Endodermal cell (in vitro differentiated cells): ENCODE results near the gene AIF1L. TPM values are rescaled to one million over a fixed set of nuclear protein-coding genes. Genes with fewer than 3 reads are reported as not detected.

Experiments used
- DNase-seq: peaks from one replicate; pipeline ENCODE4 v3.0.0-alpha.2; 2017
- H3K27ac ChIP-seq: 2 replicates; pipeline ENCODE4 v1.5.1; 2013; ENCODE audit warnings: mild to moderate bottlenecking, low read depth, low read length, moderate library complexity
- H3K27me3 ChIP-seq: 2 replicates; pipeline ENCODE4 v1.6.1; 2013; ENCODE audit warnings: mild to moderate bottlenecking, low read length, moderate library complexity; ENCODE audit not compliant: insufficient read depth, control insufficient read depth, poor library complexity, severe bottlenecking
- H3K36me3 ChIP-seq: 2 replicates; pipeline ENCODE4 v1.7.0; 2013; ENCODE audit warnings: mild to moderate bottlenecking, low read length, moderate library complexity; ENCODE audit not compliant: control insufficient read depth, insufficient read depth
- H3K4me1 ChIP-seq: one replicate; pipeline ENCODE4 v1.7.0; 2013; ENCODE audit warnings: low read length; ENCODE audit not compliant: control insufficient read depth, insufficient read depth
- H3K4me3 ChIP-seq: 2 replicates; pipeline ENCODE4 v1.5.1; 2013; ENCODE audit warnings: mild to moderate bottlenecking, low read length, moderate library complexity
- H3K9ac ChIP-seq: 2 replicates; pipeline ENCODE4 v1.6.1; 2013; ENCODE audit warnings: mild to moderate bottlenecking, low read length, moderate library complexity; ENCODE audit not compliant: poor library complexity, severe bottlenecking; ENCODE audit errors: extremely low read depth
- H3K9me3 ChIP-seq: 2 replicates; pipeline ENCODE4 v1.6.1; 2013; ENCODE audit warnings: mild to moderate bottlenecking, low read length, moderate library complexity; ENCODE audit not compliant: control insufficient read depth
- H3K27ac Mint-ChIP-seq: 2 replicates; pipeline ENCODE4 v1.8.0; 2020; ENCODE audit warnings: mixed read lengths
- H3K27me3 Mint-ChIP-seq: 2 replicates; pipeline ENCODE4 v1.8.0; 2021; ENCODE audit warnings: mild to moderate bottlenecking, mixed read lengths; ENCODE audit not compliant: insufficient read depth
- H3K36me3 Mint-ChIP-seq: 2 replicates; pipeline ENCODE4 v1.8.0; 2020; ENCODE audit warnings: low read depth, mixed read lengths
- H3K4me1 Mint-ChIP-seq: 2 replicates; pipeline ENCODE4 v1.8.0; 2020; ENCODE audit warnings: mixed read lengths
- H3K4me3 Mint-ChIP-seq: 2 replicates; pipeline ENCODE4 v1.8.0; 2020; ENCODE audit warnings: mild to moderate bottlenecking, moderate library complexity, mixed read lengths
- H3K9me3 Mint-ChIP-seq: 2 replicates; pipeline ENCODE4 v1.8.0; 2020; ENCODE audit warnings: mild to moderate bottlenecking, mixed read lengths
- WGBS, 2 experiments: methylation state at CpG; one replicate each; pipeline versions ENCODE4 v1.1.5 to v1.1.7; 2013; ENCODE audit warnings: missing lambda C conversion rate in 2 of 2, mixed read lengths in 1 of 2; ENCODE audit not compliant: insufficient coverage in 1 of 2, insufficient read length in 1 of 2; 5-methylcytosine and 5-hydroxymethylcytosine counted together
- total RNA-seq, 2 donors: library from RNA; stranded (reverse); fragmentation: NEBNext Ultra II Directional in 1 of 2; extraction: Animal tissue kit (Norgen Biotek cat#: 25700) in 1 of 2; gene quantifications; 2 replicates in 1 of 2; 3 replicates in 1 of 2; pipeline ENCODE4 v1.2.1, GENCODE V29; 2021
- TF ChIP-seq, protein P1 (sequence below): fragments of 200-600 bp; sonication (generic); conservative IDR thresholded peaks from 2 replicates; pipeline ENCODE4 v1.5.0; 2021; ENCODE audit warnings: antibody characterized with exemption, mild to moderate bottlenecking

The AIF1L gene
- total RNA-seq, 2 donors from 2014 or later = 93.4 to 117 TPM

GRCh38 chr9:131087354-131087893 lies 8.9 kb upstream of the AIF1L start:
- Histone ChIP-seq H3K9me3 (no peaks in the 10 kb centered on the region), H3K27ac (no peak overlapping the region), H3K36me3 (no peaks in the 10 kb centered on the region), H3K4me3 (no peak overlapping the region), H3K4me1 (no peaks in the 10 kb centered on the region), H3K27me3 (no peaks in the 10 kb centered on the region), H3K9ac (no peak overlapping the region)
- no peaks in the 10 kb centered on the region for H3K27me3 Mint-ChIP-seq
- TF ChIP-seq, protein P1, sequence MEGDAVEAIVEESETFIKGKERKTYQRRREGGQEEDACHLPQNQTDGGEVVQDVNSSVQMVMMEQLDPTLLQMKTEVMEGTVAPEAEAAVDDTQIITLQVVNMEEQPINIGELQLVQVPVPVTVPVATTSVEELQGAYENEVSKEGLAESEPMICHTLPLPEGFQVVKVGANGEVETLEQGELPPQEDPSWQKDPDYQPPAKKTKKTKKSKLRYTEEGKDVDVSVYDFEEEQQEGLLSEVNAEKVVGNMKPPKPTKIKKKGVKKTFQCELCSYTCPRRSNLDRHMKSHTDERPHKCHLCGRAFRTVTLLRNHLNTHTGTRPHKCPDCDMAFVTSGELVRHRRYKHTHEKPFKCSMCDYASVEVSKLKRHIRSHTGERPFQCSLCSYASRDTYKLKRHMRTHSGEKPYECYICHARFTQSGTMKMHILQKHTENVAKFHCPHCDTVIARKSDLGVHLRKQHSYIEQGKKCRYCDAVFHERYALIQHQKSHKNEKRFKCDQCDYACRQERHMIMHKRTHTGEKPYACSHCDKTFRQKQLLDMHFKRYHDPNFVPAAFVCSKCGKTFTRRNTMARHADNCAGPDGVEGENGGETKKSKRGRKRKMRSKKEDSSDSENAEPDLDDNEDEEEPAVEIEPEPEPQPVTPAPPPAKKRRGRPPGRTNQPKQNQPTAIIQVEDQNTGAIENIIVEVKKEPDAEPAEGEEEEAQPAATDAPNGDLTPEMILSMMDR = no peak
- peaks cover 12% of the 10 kb centered on the region for H3K36me3 Mint-ChIP-seq
- H3K4me1 Mint-ChIP-seq = no peaks in the 10 kb centered on the region
- DNase-seq = no peak
- no peaks in the 10 kb centered on the region for H3K9me3 Mint-ChIP-seq
- no peak overlapping the region for H3K4me3 Mint-ChIP-seq
- 82 to 86% methylated on average over 13 to 19 of the region's 19 CpGs for WGBS, 2 experiments
- no peak overlapping the region for H3K27ac Mint-ChIP-seq

DNA sequence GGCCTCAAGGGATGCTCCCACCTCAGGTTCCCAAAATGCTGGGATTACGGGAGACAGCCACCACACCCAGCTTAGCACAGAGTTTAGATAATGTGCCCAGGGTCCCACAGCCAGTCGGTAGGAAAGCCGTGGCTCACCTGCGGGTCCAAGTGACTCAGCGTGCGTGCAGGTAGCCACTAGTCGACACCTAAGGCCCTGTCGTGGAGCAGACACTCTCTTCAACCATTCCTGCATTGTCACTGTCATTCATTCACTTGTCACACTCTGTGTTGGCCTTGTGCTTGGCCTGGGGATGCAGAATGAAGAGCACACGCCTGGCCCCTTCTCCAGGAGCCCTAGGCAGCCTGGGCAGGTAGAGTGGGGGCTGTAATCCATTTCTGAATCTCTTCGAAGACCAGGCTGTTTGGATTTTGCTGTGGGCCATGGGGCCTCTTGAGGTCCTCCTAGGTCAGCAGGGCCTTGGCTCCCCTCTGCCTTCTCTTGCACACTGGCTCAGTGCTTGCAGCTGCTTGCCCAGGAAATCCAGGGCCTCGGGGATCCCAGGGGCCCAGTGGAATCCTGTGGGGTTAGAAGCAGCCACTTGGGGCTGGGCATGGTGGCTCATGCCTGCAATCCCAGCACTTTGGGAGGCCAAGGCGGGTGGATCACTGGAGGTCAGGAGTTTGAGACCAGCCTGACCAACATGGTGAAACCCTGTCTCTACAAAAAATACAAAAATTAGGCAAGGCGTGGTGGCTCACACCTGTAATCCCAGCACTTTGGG lies 6.1 kb upstream of the AIF1L start:
- Histone ChIP-seq H3K4me1 (no peaks in the 10 kb centered on the region), H3K4me3 (no peak overlapping the region), H3K9me3 (no peaks in the 10 kb centered on the region), H3K27me3 (no peaks in the 10 kb centered on the region), H3K36me3 (no peaks in the 10 kb centered on the region), H3K27ac (no peak overlapping the region), H3K9ac (no peak overlapping the region)
- H3K9me3 Mint-ChIP-seq = no peaks in the 10 kb centered on the region
- H3K27me3 Mint-ChIP-seq = peaks cover 8% of the 10 kb centered on the region
- H3K4me1 Mint-ChIP-seq = no peaks in the 10 kb centered on the region
- no peak for DNase-seq
- WGBS, 2 experiments = 85 to 98% methylated on average over 7 to 13 of the region's 13 CpGs
- peaks cover 9% of the 10 kb centered on the region for H3K36me3 Mint-ChIP-seq
- TF ChIP-seq, protein P1 = no peak
- H3K4me3 Mint-ChIP-seq = no peak overlapping the region
- no peak overlapping the region for H3K27ac Mint-ChIP-seq

DNA sequence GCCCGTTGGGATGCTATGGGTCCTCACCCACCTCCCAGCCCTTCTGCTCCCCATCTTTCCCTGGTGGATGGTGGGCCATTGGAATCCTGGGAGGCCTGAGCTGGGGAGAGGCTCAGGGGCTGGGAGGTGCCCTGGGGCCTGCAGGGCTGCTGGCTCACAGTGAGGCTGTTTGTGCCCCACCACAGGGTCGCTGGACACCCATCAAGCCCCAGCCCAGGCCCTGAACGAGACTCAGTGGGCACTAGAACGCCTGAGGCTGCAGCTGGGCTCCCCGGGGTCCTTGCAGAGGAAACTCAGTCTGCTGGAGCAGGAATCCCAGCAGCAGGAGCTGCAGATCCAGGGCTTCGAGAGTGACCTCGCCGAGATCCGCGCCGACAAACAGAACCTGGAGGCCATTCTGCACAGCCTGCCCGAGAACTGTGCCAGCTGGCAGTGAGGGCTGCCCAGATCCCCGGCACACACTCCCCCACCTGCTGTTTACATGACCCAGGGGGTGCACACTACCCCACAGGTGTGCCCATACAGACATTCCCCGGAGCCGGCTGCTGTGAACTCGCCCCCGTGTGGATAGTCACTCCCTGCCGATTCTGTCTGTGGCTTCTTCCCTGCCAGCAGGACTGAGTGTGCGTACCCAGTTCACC lies 4.9 kb upstream of the AIF1L start:
- Histone ChIP-seq H3K4me3 (no peak overlapping the region), H3K27ac (no peak overlapping the region), H3K9me3 (no peaks in the 10 kb centered on the region), H3K9ac (no peak overlapping the region), H3K36me3 (no peaks in the 10 kb centered on the region), H3K4me1 (no peaks in the 10 kb centered on the region), H3K27me3 (no peaks in the 10 kb centered on the region)
- no peak for DNase-seq
- H3K27me3 Mint-ChIP-seq = peaks cover 16% of the 10 kb centered on the region
- WGBS, 2 experiments = 92% methylated on average over 18 to 19 of the region's 19 CpGs
- no peaks in the 10 kb centered on the region for H3K9me3 Mint-ChIP-seq
- H3K4me3 Mint-ChIP-seq = no peak overlapping the region
- H3K27ac Mint-ChIP-seq = no peak overlapping the region
- H3K36me3 Mint-ChIP-seq = peaks cover 6% of the 10 kb centered on the region
- peaks cover 3% of the 10 kb centered on the region for H3K4me1 Mint-ChIP-seq
- TF ChIP-seq, protein P1 = no peak
